Skin epidermis (tissue), 12 donors: ENCODE data around the gene ZGRF1.

ENCODE experiments used
- H3K27ac ChIP-seq, 21 experiments: fragments of 200-600 bp; sonication (generic) in 11 of 21; one replicate each; pipeline ENCODE4 v1.5.0; 2020; ENCODE audit warnings: mild to moderate bottlenecking in 3 of 21, inconsistent platforms in 2 of 21, moderate library complexity in 2 of 21
- H3K4me3 ChIP-seq, 7 experiments: fragments of 200-600 bp; sonication (generic) in 2 of 7; one replicate each; pipeline ENCODE4 v1.5.0; 2020; ENCODE audit warnings: inconsistent platforms in 2 of 7, mild to moderate bottlenecking in 2 of 7, moderate library complexity in 1 of 7

Gene ZGRF1

GRCh38 chr4:112519689-112520597 lies 116.8 kb downstream of the ZGRF1 start:
- H3K4me3 ChIP-seq = no peak overlapping the region
- H3K27ac ChIP-seq = no peak overlapping the region

- H3K27ac ChIP-seq = no peak overlapping the region
- no peak overlapping the region for H3K4me3 ChIP-seq
These were observed 118.0 kb downstream of the ZGRF1 start for GRCh38 chr4:112518675-112519074.

- Histone ChIP-seq H3K4me3 (no peak overlapping the region), H3K27ac (no peak overlapping the region)
These were observed 118.8 kb downstream of the ZGRF1 start for GRCh38 chr4:112517911-112518310.

DNA sequence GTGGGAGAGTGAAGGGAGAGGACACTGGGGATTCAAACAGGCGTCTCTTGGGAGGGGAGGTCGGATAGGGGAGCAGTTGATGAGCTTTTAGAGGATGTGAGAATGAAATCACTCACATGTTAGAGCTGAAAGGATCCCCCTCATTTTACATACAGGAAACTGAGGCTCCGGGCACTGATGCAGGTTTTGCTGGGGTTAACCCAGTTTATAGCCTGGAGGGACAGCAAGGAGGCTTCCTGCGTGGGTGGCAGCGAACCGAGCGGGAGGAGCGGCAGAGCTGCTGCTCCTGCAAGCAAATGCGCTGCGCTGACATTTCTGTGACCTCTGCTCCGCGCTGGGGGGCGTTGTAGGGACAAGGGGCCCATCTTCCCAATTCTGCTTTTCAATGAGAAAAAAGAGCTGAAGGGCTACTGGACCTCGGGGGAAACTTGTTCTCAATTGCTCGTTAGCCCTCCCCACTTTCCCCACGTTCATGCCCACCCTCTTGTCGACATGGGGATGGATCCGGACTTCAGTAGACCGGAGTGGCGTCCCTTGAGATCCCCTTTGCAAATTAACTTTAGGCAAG lies 119.6 kb downstream of the ZGRF1 start:
- Histone ChIP-seq H3K27ac (no peak overlapping the region), H3K4me3 (peak overlapping the region in 2 of 7 experiments; percentile 55 to 57)

DNA sequence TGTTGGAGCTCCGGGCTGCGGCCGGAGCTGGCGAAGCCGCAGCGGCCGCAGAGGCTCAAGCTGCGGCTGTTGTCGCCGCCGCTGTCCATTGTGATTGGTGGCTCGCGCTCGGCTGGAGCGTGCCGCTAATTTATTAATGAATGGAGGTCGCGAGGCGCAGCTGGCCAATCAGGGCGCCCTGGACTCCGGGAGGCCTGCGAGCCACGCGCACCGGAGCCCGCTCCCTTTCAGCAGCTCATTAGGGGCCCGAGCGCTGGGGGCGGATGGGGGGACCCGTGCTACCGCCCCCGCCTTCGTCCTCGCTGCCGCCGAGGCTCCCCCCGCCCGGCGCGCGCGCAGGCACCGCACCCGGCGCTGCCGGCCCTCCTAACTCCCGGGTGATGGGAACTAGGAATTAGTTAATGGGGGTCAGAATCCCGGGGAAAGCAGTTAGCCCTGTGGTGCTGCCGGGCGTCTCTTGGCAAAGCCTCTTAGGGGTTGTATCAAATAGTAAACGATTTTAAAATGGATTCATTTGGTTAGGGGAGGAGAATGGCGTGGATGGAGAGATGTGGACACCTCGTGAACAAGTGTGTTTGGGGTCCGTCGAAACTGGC lies 120.1 kb downstream of the ZGRF1 start:
- H3K27ac ChIP-seq = no peak overlapping the region

GRCh38 chr4:112516066-112516470 lies 120.6 kb downstream of the ZGRF1 start, which contains the start of gene NEUROG2:
Gene NEUROG2, minus strand, starts transcription at chr4:112516180. Its CDS starts 705 bp downstream, at chr4:112515475.
- Histone ChIP-seq H3K27ac (no peak within 1 kb of the TSS), H3K4me3 (peak within 1 kb of the TSS; percentile 23 to 57 (median 45))

More for the DNA sequence above, 120.1 kb downstream of the ZGRF1 start:
- peak overlapping the region in 6 of 7 experiments; percentile 12 to 57 (median 50) for H3K4me3 ChIP-seq

DNA sequence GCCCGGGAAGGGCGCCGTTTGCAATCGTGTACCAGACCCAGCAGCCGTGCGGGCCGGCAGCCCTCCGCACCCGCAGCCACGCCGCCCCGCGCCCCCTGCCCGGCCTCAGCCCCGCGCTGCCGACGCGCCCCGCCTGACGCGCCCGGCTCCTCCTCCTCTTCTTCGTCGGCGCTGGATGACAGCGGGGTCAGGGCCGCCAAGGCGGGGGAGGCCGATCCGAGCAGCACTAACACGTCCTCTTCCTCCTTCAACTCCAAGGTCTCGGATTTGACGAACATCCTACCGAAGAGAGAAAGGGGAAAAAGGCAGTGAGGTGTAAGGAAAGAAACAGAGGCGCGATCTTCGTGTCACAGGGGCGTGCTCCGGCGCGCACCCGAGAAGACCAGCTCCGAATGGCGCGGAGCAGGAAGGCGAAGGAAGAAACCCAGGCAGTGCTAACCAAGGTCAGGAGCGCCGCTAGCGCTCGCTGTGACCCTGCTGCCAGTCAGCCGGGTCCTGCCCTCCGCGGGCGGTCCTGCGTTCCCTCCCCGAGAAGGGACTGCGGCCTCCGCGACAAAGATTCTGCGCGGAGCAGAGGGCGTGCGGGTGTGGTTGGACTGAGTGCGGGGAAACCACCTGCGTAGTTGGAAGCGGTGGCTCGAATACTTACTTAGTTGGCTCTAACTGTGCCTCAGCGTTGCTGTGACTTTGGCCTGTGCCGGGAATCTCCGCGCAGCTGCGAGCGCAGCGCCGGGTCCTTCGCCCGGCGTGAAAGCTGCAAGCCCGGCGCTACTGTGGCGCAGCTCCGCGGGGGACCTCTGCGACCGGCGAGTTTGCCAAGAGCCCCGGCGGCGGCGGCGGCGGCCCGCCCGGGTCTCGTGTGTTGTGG lies 121.3 kb downstream of the ZGRF1 start:
- no peak overlapping the region for H3K27ac ChIP-seq
- H3K4me3 ChIP-seq = peak overlapping the region; percentile 23 to 57 (median 45)

GRCh38 chr4:112514647-112515197 lies 122.0 kb downstream of the ZGRF1 start:
- Histone ChIP-seq H3K27ac (no peak overlapping the region), H3K4me3 (peak overlapping the region; percentile 23 to 57 (median 45))

GRCh38 chr4:112513971-112514646 lies 122.6 kb downstream of the ZGRF1 start:
- no peak overlapping the region for H3K27ac ChIP-seq
- H3K4me3 ChIP-seq = peak overlapping the region in 1 of 7 experiments; percentile 55

DNA sequence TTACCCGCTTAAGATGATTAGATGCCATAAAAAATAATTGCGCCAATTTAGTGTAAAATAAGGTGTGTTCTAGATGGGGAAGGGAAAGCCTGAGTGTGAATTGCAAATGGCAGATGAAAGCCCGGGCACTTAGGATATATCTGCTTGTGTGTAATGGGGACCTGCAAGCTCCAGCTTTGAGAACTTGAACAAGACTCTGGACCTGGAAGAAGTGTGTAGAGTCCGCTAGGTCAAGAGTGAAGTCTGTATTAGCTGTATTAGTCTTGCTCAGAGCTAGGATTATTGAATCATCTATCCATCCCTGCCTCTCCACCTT lies 124.9 kb downstream of the ZGRF1 start:
- Histone ChIP-seq H3K27ac (no peak overlapping the region), H3K4me3 (no peak overlapping the region)

DNA sequence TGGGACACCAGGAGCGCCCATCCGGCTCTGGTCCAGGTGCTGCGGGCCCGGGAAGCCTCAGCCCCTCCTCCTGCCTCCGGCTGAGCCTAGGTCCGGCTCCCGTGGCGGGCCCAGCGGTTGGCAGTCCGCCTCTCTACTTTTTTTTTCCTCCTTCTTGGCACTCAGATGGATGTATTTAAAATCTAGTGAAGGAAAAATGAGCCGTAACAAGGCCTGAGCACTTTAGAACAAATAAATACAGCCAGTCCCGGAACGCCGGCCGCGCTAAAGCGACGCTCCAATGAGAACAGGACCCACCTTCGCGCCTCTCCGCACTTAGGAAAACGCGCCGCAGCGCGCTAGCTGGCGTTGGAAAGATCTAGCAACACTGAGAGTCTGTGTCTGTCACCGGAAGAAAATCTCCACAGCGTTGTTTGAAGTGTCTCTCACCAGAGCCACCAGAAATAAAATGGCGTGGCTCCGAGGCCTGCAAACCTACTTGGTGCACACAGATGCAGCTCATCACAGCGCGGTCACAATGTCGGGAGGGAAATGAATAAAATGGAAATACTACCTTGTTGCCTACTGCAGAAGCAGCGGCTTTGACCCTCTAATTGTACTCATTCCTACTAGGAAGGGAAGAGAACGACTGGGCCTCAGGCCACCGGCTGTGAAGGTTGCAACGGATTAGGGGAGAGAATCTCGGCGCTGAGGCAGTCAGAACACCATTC lies 125.5 kb downstream of the ZGRF1 start:
- Histone ChIP-seq H3K4me3 (no peak overlapping the region), H3K27ac (no peak overlapping the region)

- no peak overlapping the region for H3K27ac ChIP-seq
- peak overlapping the region in 1 of 7 experiments; percentile 0 for H3K4me3 ChIP-seq
These were observed 126.2 kb downstream of the ZGRF1 start for GRCh38 chr4:112510291-112511092.

DNA sequence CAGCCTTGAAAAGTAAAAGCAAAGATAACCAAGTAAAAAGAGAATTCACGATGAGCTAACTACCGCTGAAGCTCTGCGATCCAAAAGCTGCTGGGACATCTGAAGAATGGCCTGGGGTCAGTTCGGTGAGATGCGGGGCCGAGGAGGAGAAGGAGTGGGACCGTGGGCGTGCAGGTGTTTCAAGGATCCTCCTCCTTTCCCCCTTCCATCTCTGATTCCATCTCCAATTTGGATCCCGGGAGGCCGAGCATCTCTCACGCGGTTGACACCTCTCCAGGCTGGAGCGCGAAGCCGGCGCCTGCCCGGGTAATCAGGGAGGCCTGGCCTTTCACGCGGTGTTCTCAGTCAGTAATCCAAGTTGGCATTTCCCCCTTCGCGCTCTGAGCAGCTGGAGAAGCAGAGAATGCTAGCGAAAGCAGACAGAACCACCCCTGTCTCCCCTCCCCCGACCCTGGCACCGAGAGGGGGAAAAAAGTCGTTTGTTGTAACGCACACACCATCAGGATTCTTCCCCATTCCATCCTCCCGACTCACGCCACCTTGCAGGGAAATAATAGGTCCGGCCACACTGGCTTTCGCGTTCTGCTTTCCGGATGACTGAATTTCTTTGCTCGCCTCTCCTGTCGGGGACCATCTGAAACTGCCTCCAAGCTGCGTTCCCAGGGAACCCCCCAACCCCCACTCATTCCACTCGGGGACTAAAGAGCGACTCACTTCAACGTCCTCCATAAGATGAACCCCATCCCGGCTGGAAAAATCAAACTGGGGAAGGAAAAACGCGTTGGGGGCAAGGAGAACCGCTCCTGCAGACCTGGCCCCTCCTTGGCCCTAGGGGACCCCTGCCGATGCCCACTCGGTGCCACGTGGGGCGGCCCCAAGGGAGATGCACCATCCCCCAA lies 127.2 kb downstream of the ZGRF1 start:
- Histone ChIP-seq H3K4me3 (peak overlapping the region in 1 of 7 experiments; percentile 0), H3K27ac (no peak overlapping the region)

- Histone ChIP-seq H3K27ac (no peak overlapping the region), H3K4me3 (no peak overlapping the region)
These were observed 128.4 kb downstream of the ZGRF1 start for GRCh38 chr4:112508356-112508755.

DNA sequence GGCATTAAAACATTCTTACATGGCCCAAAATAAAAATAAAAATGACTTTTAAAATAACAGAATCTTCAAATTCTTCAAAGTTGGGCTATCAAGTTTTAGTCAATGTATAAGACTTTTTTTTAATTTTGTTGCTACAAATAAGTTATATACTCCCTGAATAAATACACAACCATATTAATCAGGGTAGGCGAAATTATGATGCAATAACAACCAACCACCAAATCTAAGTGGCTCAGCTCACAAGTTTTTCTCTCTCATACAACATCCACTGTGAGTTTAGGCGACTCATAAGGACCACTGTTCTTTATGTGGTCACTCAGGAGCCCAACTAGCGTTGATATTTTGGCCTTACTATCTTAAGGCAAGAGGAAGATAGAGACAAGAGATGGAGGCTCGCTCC lies 131.9 kb downstream of the ZGRF1 start:
- Histone ChIP-seq H3K27ac (no peak overlapping the region), H3K4me3 (no peak overlapping the region)

DNA sequence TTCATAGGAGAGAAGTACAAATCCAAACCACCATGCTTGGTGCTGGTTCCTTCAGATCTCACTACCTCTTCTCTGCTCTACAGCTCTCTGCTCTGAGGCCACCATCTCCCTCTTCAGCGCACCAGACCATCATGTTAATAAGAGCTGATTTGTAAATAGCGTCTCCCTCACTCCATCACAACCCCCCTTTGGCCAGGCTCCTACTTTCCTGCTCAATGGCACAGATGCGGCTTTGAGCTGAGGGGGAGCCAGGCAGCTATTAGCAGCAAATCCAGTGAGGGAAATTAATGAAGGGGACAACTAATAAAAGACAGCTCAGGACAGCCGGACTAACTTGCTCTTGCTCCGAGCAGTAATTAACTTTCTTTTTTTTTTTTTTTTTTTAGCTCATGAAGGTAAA lies 133.8 kb downstream of the ZGRF1 start:
- no peak overlapping the region for H3K4me3 ChIP-seq
- no peak overlapping the region for H3K27ac ChIP-seq

DNA sequence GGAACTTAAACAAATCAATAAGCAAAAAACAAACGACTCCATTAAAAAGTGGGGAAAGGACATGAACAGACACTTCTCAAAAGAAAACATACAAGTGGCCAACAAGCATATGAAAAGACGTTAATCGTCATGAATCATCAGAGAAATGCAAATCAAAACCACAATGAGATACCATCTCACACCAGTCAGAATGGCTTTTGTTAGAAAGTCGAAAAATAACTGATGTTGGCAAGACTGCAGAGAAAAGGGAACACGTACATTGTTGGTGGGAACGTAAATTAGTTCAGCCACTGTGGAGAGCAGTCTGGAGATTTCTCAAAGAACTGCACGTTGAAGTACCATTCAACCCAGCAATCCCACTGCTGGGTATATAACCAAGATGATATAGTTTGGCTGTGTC lies 144.4 kb downstream of the ZGRF1 start:
- Histone ChIP-seq H3K4me3 (no peak overlapping the region), H3K27ac (no peak overlapping the region)
